NCI-H226 (cell line): Measurements from ENCODE around the gene MRPS15.

Source experiments
- DNase-seq: peaks from one replicate; pipeline ENCODE4 v3.0.0-alpha.2; 2015

Gene MRPS15

DNA sequence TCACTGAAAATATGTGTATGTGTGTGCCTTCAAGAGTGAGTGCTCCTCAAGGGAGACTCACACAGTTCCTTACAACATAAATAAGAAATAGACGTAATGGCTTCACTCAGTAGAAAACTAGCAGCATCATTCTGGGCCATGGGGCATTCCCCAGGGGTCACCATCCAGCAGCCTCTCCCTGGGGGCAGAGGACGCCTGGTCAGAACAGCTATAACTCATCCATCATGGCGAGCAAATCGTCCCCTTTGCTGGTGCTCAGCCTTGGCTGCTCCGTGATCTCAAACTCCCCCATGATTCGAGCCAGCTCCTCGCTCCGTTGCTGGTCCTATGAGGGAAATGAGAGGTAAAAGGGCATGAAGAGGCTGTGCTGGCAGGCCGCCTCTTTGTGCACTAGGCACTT, 46.3 kb downstream of the MRPS15 start:
- DNase-seq = no peak

DNA sequence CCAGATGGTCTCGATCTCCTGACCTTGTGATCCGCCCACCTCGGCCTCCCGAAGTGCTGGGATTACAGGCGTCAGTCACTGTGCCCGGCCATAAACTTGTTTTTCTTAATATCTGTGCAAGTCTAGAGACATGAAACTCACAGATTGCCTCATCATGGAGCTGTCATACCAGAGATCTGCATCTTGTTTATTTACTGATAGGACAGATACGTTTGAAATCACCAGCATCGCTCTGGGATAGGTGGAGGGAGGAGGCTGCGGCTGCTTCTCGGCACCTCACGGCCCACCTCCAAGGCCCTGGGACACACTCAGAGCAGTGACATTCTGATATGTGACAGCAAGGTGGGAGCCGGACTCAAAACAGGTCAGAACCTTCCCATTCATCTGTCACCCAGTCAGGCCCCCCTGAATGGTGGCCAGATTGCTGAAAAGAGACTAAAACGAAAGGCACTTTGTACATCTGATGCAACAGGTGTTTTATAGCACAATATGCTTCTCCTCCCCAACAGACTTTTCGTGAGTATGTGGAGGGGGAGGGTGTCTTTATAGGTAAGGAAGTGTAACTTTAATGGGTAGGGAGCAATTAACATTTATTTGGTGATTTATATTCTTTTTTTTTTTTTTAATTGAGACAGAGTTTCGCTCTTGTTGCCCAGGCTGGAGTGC, 48.4 kb downstream of the MRPS15 start:
- no peak for DNase-seq

DNA sequence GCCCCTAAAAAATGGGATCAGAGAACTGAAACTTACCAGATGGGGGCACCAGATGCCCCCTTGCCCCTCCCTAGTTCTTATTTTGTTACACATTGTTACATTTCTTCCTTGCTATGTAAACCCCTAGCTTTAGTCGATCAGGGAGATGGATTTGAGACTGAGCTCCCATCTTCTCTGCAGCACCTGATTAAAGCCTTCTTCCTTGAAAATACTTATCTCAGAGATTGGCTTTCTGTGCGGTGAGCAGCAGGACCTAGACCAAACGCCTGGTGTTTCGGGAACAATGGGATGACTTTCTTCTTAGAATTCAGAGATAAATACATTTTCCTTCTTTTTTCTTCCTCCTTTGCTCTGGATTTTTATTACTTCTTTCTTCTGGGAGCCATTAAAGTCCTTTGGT, 49.8 kb downstream of the MRPS15 start:
- DNase-seq = no peak

DNA sequence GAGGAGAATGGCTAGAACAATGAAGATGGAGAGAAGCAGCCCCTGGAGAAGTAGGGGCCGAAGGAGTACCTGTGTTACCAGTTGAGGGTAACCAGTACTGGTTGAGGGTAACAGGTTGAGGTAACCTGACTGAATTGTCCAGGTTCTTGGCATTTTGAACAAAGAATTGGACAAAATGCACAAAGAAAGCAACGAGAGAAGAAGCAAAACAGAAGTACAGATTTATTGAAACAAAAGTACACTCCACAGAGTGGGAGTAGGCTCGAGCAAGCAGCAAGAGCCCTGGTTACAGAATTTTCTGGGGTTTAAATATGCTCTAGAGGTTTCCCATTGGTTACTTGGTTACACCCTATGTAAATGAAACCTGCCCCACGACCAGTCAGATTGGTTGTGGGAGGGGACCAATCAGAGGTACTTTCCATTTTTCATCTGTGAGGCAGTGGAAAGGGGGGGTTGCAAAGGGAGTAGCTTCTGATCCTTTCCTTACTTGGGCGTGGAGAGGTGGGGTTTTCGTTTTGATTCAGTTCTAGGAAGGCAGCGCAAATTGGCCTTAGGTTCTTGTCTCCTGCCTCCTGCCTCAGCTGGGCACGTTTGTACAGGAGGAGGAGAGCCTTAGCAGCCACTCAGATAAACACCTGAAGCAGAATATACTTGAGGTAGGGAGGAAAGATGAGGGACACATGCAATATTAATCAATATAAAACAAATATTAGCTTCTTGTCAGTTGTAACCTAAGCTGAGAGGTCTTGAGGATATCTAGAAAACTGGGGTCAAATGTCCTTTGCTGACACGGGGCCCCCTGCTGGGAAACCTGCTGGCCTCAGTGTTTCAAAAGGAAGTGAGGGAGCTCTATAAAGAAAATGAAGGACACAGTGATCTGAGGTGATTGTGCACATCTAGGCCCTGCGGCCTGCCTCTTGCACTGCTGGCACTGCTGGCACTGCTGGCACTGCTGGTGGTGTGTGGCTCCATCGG, 52.2 kb downstream of the MRPS15 start:
- DNase-seq = peak; percentile 89

DNA sequence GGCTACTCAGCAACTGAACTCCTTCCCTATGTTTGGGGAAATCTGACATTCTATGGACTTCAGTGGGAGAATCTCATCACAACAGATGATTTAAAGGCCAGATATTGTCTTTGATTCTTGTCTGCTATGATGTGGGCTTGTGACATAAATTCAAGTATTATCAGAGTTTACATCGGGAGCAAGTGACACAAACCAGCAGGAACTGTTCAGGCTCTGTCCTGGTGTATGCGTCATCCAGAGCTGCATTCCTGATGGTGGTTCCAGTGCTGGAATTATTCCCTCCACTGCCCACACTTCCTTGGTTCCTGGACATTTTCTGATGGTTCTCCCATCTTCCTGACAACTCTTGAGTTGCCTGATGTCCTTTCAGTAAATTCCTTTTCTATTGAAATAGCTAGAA, 55.7 kb downstream of the MRPS15 start:
- no peak for DNase-seq

DNA sequence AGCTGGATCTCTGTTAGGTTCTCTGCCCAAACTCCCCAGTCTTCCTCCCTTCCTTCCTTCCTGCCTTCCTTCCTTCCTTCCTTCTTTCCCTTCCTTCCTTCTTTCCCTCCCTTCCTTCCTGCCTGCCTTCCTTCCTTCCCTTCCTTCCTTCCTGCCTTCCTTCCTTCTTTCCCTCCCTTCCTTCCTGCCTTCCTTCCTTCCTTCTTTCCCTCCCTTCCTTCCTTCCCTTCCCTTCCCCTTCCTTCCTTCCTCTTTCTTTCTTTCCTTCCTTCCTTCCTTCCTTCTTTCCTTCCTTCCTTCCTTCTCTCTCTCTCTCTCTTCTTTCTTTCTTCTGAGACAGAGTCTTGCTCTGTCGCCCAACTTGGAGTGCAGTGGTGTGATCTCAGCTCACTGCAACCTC, 57.7 kb downstream of the MRPS15 start:
- no peak for DNase-seq
